Fibroblast of skin of right quadriceps (primary cell): Measurements from ENCODE around the gene PTPRE.

Experiments
- DNase-seq: peaks from one replicate; pipeline ENCODE4 v3.0.0-alpha.2; 2013

The PTPRE gene

GRCh38 chr10:127986531-127987466, 79.9 kb downstream of the PTPRE start:
- peak; percentile 61 for DNase-seq

- no peak for DNase-seq
Measured at GRCh38 chr10:127987467-127988380, 80.8 kb downstream of the PTPRE start.

- no peak for DNase-seq
Measured at GRCh38 chr10:127989481-127990012, 82.6 kb downstream of the PTPRE start.

GRCh38 chr10:127990132-127990788, 83.4 kb downstream of the PTPRE start:
- peak; percentile 10 for DNase-seq

- peak; percentile 90 for DNase-seq
Measured at GRCh38 chr10:127990846-127991542, 84.1 kb downstream of the PTPRE start.

GRCh38 chr10:127991543-127992255, 84.8 kb downstream of the PTPRE start:
- no peak for DNase-seq

- no peak for DNase-seq
Measured at GRCh38 chr10:127992376-127992775, 85.5 kb downstream of the PTPRE start.

GRCh38 chr10:127993056-127993690, 86.3 kb downstream of the PTPRE start:
- no peak for DNase-seq

- no peak for DNase-seq
Measured at GRCh38 chr10:127995939-127996338, 89.0 kb downstream of the PTPRE start.

- peak; percentile 11 for DNase-seq
Measured at GRCh38 chr10:127996586-127996985, 89.7 kb downstream of the PTPRE start.

- DNase-seq: no peak
Measured at GRCh38 chr10:127997271-127997670, 90.4 kb downstream of the PTPRE start.

- DNase-seq: no peak
Measured at GRCh38 chr10:127997937-127998336, 91.0 kb downstream of the PTPRE start.

GRCh38 chr10:127998501-127999144, 91.7 kb downstream of the PTPRE start:
- no peak for DNase-seq

- DNase-seq: no peak
Measured at GRCh38 chr10:127999297-128000129, 92.6 kb downstream of the PTPRE start.

- DNase-seq: no peak
Measured at GRCh38 chr10:128000471-128001362, 93.8 kb downstream of the PTPRE start.

GRCh38 chr10:128001363-128001745, 94.5 kb downstream of the PTPRE start:
- DNase-seq: no peak

- DNase-seq: no peak
Measured at GRCh38 chr10:128001849-128002248, 94.9 kb downstream of the PTPRE start.

- no peak for DNase-seq
Measured at GRCh38 chr10:128003521-128003920, 96.6 kb downstream of the PTPRE start.
